Measurements from ENCODE around the gene COTL1. TPM values are rescaled to one million over a fixed set of nuclear protein-coding genes. Genes with fewer than 3 reads are reported as not detected.

Gene COTL1
- total RNA-seq, 1 experiment from 2014 or later: 102 TPM

DNA sequence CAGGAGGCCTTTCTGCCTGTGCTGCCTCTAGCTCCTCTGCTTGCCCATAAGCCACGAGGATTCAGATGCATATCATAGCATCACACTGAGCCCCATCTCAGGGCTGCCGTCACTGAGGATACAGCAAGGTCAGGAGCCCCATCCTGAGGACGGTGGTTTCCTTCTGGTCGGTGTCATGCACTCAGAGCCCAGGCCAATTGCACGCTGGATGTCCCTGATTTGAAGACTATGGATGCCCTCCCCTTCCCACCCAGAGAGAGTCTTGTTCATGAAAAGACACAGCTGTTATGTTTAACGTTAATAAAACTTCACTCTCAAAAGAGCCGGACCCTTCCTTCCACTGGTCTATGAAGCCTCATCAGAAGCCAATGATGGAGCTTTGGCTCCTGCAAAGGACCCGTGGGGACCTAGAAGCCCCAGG, 19.9 kb downstream of the COTL1 start (continued):
- TF ChIP-seq CREM (CRISPR knock-in tag; IDR thresholded peaks at IDR 0.05) (no peak), E2F1 (CRISPR knock-in tag; IDR thresholded peaks at IDR 0.05) (no peak), FOXK1 (CRISPR knock-in tag; IDR thresholded peaks at IDR 0.05) (no peak), ZBTB43 (CRISPR knock-in tag; IDR thresholded peaks at IDR 0.05) (no peak), ATF2 (CRISPR knock-in tag; IDR thresholded peaks at IDR 0.05; ENCODE audit: borderline replicate concordance, low read depth) (no peak), ETV6 (CRISPR knock-in tag; IDR thresholded peaks at IDR 0.05) (no peak)

GRCh38 chr16:84597528-84597896, 20.4 kb downstream of the COTL1 start:
- CTCF ChIA-PET: interaction anchor here (0.5 to 4.2 kb wide), 6 partner anchors 25 to 381 kb away, joined by 4 to 18 read pairs (median 14); no protein-coding TSS in a partner anchor
- POLR2A ChIA-PET: interaction anchor here (1.1 kb wide), 1 partner anchor 20 kb away, joined by 3 read pairs; the partner anchor contains the start of gene COTL1
- H3K27me3 Mint-ChIP-seq (ENCODE audit: low read depth): no peaks in the 10 kb centered on the region; the same call in 1 of the 2 replicates
- no peaks in the 10 kb centered on the region for H3K9me3 Mint-ChIP-seq
- no peak overlapping the region for H3K4me3 Mint-ChIP-seq
- DNase-seq (ENCODE audit: low spot score): no peak
- H3K4me1 Mint-ChIP-seq: peaks cover 64% of the 10 kb centered on the region
- ATAC-seq: no peak
- H3K27ac Mint-ChIP-seq: no peak overlapping the region
- no peak for TF ChIP-seq CDX4 (CRISPR knock-in tag; IDR thresholded peaks at IDR 0.05; ENCODE audit: borderline replicate concordance)
- no peak for TF ChIP-seq ZNF232 (CRISPR knock-in tag; IDR thresholded peaks at IDR 0.05)
- no peak for TF ChIP-seq ATF1 (CRISPR knock-in tag; IDR thresholded peaks at IDR 0.05)
- no peak for TF ChIP-seq ZNF423 (CRISPR knock-in tag; IDR thresholded peaks at IDR 0.05)
- no peak for TF ChIP-seq CREB1 (CRISPR knock-in tag; IDR thresholded peaks at IDR 0.05)
- TF ChIP-seq FOXP1 (CRISPR knock-in tag; IDR thresholded peaks at IDR 0.05; ENCODE audit: borderline replicate concordance): no peak
- no peak for TF ChIP-seq GTF2I (CRISPR knock-in tag; conservative IDR thresholded peaks at IDR 0.05)
- no peak for TF ChIP-seq ZNF512 (CRISPR knock-in tag; IDR thresholded peaks at IDR 0.05; ENCODE audit: borderline replicate concordance)
- no peak for TF ChIP-seq JUN (CRISPR knock-in tag; IDR thresholded peaks at IDR 0.05)
- no peak for TF ChIP-seq NFE2L1 (CRISPR knock-in tag; IDR thresholded peaks at IDR 0.05)
- TF ChIP-seq ZNF425 (CRISPR knock-in tag; conservative IDR thresholded peaks at IDR 0.05): no peak
- no peak for TF ChIP-seq NR3C1 (CRISPR knock-in tag; conservative IDR thresholded peaks at IDR 0.05; ENCODE audit: low read depth)
- TF ChIP-seq, protein P1, sequence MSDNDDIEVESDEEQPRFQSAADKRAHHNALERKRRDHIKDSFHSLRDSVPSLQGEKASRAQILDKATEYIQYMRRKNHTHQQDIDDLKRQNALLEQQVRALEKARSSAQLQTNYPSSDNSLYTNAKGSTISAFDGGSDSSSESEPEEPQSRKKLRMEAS (CRISPR knock-in tag; IDR thresholded peaks at IDR 0.05): no peak
- peaks cover 8% of the 10 kb centered on the region; the same call in 1 of the 2 replicates for H3K36me3 Mint-ChIP-seq

Measured in WTC11 (cell line).